Activated naive CD8-positive, alpha-beta T cell (primary cell): ENCODE results near the gene MRPS27.

Source experiments
- H3K27ac Mint-ChIP-seq: one replicate; pipeline ENCODE4 v1.8.0; 2021; ENCODE audit warnings: mixed read lengths
- H3K27me3 Mint-ChIP-seq: one replicate; pipeline ENCODE4 v1.8.0; 2021; ENCODE audit warnings: mixed read lengths
- H3K36me3 Mint-ChIP-seq: one replicate; pipeline ENCODE4 v1.8.0; 2021; ENCODE audit warnings: mixed read lengths
- H3K4me1 Mint-ChIP-seq: one replicate; pipeline ENCODE4 v1.8.0; 2021; ENCODE audit warnings: low read depth, mixed read lengths
- H3K4me3 Mint-ChIP-seq: one replicate; pipeline ENCODE4 v1.8.0; 2021; ENCODE audit warnings: mild to moderate bottlenecking, mixed read lengths
- H3K9me3 Mint-ChIP-seq: one replicate; pipeline ENCODE4 v1.8.0; 2021; ENCODE audit warnings: low read depth, mixed read lengths

MRPS27 gene

DNA sequence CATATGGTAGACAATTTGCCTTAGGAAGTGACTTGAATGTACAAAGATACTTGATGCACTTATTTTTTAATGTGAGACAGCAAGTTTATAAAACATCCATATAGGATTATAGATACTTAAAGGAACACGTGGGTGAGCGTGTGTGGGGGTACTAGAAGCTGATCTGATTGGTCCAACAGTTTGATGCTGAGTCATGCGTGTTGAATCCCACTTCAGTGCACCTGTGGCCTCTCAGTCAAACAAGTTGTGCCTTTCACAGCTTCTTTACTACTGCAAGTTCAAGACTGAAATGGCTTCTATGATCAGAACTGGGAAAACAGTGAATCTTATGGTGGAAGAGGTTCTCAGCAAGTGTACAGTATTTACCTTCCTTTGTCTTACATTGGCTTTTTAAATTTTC, 113.9 kb downstream of the MRPS27 start:
- H3K36me3 Mint-ChIP-seq, result peaks cover 6% of the 10 kb centered on the region
- H3K9me3 Mint-ChIP-seq, result no peaks in the 10 kb centered on the region
- no peak overlapping the region for H3K4me3 Mint-ChIP-seq
- H3K27ac Mint-ChIP-seq, result no peak overlapping the region
- H3K4me1 Mint-ChIP-seq, result no peaks in the 10 kb centered on the region
- H3K27me3 Mint-ChIP-seq, result no peaks in the 10 kb centered on the region

DNA sequence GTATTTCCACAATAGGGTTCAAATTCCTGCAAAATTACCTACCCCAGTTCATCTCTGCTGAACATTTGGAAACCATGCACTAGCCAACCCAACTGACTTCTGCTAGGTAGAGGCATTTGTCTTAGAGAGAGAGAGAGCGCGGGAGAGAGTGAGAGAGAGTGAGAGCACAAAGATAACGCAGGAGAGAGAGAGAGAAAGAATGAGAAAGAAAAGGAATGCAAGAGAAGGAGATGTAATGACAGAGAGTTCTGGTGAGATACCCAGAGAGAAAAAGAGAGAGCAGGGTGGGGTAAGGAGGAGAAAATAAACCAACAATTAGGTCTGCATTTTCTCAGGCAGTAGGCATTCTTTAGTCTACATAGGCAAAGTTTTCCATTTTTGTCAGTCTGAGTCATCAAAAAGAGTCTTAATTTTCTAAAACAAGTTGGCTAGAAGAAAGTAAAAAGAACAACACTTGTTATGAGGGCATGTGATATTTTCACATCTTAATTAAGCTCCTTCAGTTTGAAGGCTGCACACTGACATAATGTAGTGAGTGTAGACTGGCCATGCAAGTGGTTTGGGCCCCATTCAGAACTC, 114.5 kb downstream of the MRPS27 start:
- Mint-ChIP-seq H3K4me1 (no peaks in the 10 kb centered on the region), H3K36me3 (peaks cover 6% of the 10 kb centered on the region), H3K27me3 (no peaks in the 10 kb centered on the region), H3K4me3 (no peak overlapping the region), H3K27ac (no peak overlapping the region), H3K9me3 (no peaks in the 10 kb centered on the region)

GRCh38 chr5:72204946-72205345, 115.1 kb downstream of the MRPS27 start:
- H3K4me1 Mint-ChIP-seq, result no peaks in the 10 kb centered on the region
- H3K27me3 Mint-ChIP-seq, result no peaks in the 10 kb centered on the region
- no peak overlapping the region for H3K4me3 Mint-ChIP-seq
- H3K36me3 Mint-ChIP-seq, result peaks cover 6% of the 10 kb centered on the region
- H3K9me3 Mint-ChIP-seq, result no peaks in the 10 kb centered on the region
- no peak overlapping the region for H3K27ac Mint-ChIP-seq

GRCh38 chr5:72203251-72203845, 116.7 kb downstream of the MRPS27 start:
- Mint-ChIP-seq H3K9me3 (no peaks in the 10 kb centered on the region), H3K4me1 (no peaks in the 10 kb centered on the region), H3K27ac (no peak overlapping the region), H3K4me3 (no peak overlapping the region), H3K36me3 (peaks cover 6% of the 10 kb centered on the region), H3K27me3 (no peaks in the 10 kb centered on the region)

- H3K27ac Mint-ChIP-seq, result no peak overlapping the region
- no peaks in the 10 kb centered on the region for H3K27me3 Mint-ChIP-seq
- H3K9me3 Mint-ChIP-seq, result no peaks in the 10 kb centered on the region
- H3K4me3 Mint-ChIP-seq, result no peak overlapping the region
- H3K4me1 Mint-ChIP-seq, result no peaks in the 10 kb centered on the region
- peaks cover 3% of the 10 kb centered on the region for H3K36me3 Mint-ChIP-seq
Measured at GRCh38 chr5:72202331-72202825, 117.7 kb downstream of the MRPS27 start.

- Mint-ChIP-seq H3K9me3 (no peaks in the 10 kb centered on the region), H3K4me3 (no peak overlapping the region), H3K27me3 (peaks cover 2% of the 10 kb centered on the region), H3K36me3 (no peaks in the 10 kb centered on the region), H3K27ac (no peak overlapping the region), H3K4me1 (peaks cover 9% of the 10 kb centered on the region)
Measured at GRCh38 chr5:72199681-72200080, 120.4 kb downstream of the MRPS27 start.

GRCh38 chr5:72197393-72197792, 122.6 kb downstream of the MRPS27 start:
- Mint-ChIP-seq H3K27ac (no peak overlapping the region), H3K36me3 (no peaks in the 10 kb centered on the region), H3K9me3 (no peaks in the 10 kb centered on the region), H3K4me3 (no peak overlapping the region), H3K4me1 (peaks cover 10% of the 10 kb centered on the region), H3K27me3 (peaks cover 10% of the 10 kb centered on the region)

- no peaks in the 10 kb centered on the region for H3K36me3 Mint-ChIP-seq
- H3K27ac Mint-ChIP-seq, result peak overlapping the region; percentile 13
- H3K27me3 Mint-ChIP-seq, result peaks cover 11% of the 10 kb centered on the region
- no peaks in the 10 kb centered on the region for H3K9me3 Mint-ChIP-seq
- no peak overlapping the region for H3K4me3 Mint-ChIP-seq
- peaks cover 10% of the 10 kb centered on the region for H3K4me1 Mint-ChIP-seq
Measured at GRCh38 chr5:72195581-72195980, 124.5 kb downstream of the MRPS27 start.

- Mint-ChIP-seq H3K27ac (no peak overlapping the region), H3K9me3 (no peaks in the 10 kb centered on the region), H3K4me1 (peaks cover 10% of the 10 kb centered on the region), H3K4me3 (peak overlapping the region; percentile 2), H3K27me3 (peaks cover 11% of the 10 kb centered on the region), H3K36me3 (no peaks in the 10 kb centered on the region)
Measured at GRCh38 chr5:72194846-72195245, 125.2 kb downstream of the MRPS27 start.

DNA sequence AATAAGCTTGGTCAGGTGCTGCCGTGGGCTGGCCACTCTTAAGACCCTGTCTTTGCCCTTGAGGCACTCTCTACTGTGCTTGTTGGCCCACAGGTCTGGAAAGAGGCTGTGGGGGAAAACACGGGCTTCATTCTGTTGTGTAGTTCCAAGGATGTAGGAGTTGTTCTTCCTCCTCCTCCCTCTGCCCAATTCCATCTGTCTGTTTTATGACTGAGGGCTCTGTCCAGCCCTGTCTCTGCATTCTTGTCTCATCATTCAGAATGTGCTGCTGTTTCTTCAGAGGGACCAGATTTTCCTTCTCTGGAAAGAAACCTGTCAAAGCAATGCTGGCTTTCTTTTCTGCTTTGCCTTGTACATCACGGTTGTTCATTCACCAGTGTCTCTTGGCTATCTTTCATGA, 128.6 kb downstream of the MRPS27 start:
- Mint-ChIP-seq H3K27ac (no peak overlapping the region), H3K4me1 (peaks cover 10% of the 10 kb centered on the region), H3K36me3 (no peaks in the 10 kb centered on the region), H3K27me3 (peaks cover 11% of the 10 kb centered on the region), H3K4me3 (no peak overlapping the region), H3K9me3 (no peaks in the 10 kb centered on the region)

GRCh38 chr5:72189146-72189545, 130.9 kb downstream of the MRPS27 start:
- Mint-ChIP-seq H3K27me3 (peaks cover 6% of the 10 kb centered on the region), H3K36me3 (no peaks in the 10 kb centered on the region), H3K27ac (no peak overlapping the region), H3K4me1 (no peaks in the 10 kb centered on the region), H3K9me3 (no peaks in the 10 kb centered on the region), H3K4me3 (no peak overlapping the region)

- no peak overlapping the region for H3K27ac Mint-ChIP-seq
- no peak overlapping the region for H3K4me3 Mint-ChIP-seq
- peaks cover 2% of the 10 kb centered on the region for H3K27me3 Mint-ChIP-seq
- H3K4me1 Mint-ChIP-seq, result no peaks in the 10 kb centered on the region
- H3K36me3 Mint-ChIP-seq, result no peaks in the 10 kb centered on the region
- no peaks in the 10 kb centered on the region for H3K9me3 Mint-ChIP-seq
Measured at GRCh38 chr5:72188166-72188565, 131.9 kb downstream of the MRPS27 start.

GRCh38 chr5:72187388-72188075, 132.5 kb downstream of the MRPS27 start:
- H3K36me3 Mint-ChIP-seq, result no peaks in the 10 kb centered on the region
- peaks cover 4% of the 10 kb centered on the region for H3K27me3 Mint-ChIP-seq
- H3K9me3 Mint-ChIP-seq, result no peaks in the 10 kb centered on the region
- H3K4me1 Mint-ChIP-seq, result no peaks in the 10 kb centered on the region
- no peak overlapping the region for H3K4me3 Mint-ChIP-seq
- no peak overlapping the region for H3K27ac Mint-ChIP-seq

- H3K36me3 Mint-ChIP-seq, result no peaks in the 10 kb centered on the region
- H3K4me1 Mint-ChIP-seq, result no peaks in the 10 kb centered on the region
- no peak overlapping the region for H3K4me3 Mint-ChIP-seq
- no peaks in the 10 kb centered on the region for H3K9me3 Mint-ChIP-seq
- peaks cover 9% of the 10 kb centered on the region for H3K27me3 Mint-ChIP-seq
- H3K27ac Mint-ChIP-seq, result no peak overlapping the region
Measured at GRCh38 chr5:72185496-72186329, 134.3 kb downstream of the MRPS27 start.

GRCh38 chr5:72184408-72184807, 135.6 kb downstream of the MRPS27 start:
- no peak overlapping the region for H3K27ac Mint-ChIP-seq
- no peaks in the 10 kb centered on the region for H3K9me3 Mint-ChIP-seq

More at GRCh38 chr5:72184408-72184807, 135.6 kb downstream of the MRPS27 start:
- H3K4me3 Mint-ChIP-seq, result no peak overlapping the region
- peaks cover 9% of the 10 kb centered on the region for H3K27me3 Mint-ChIP-seq
- H3K4me1 Mint-ChIP-seq, result no peaks in the 10 kb centered on the region
- no peaks in the 10 kb centered on the region for H3K36me3 Mint-ChIP-seq
